HG03575 (cell line): ENCODE data around the gene MAP3K3.

ENCODE experiments used
- ATAC-seq: cut with Tn5 transposase; IDR thresholded peaks from one replicate; pipeline ENCODE4 v1.9.1; 2021; ENCODE audit not compliant: unreplicated experiment, insufficient number of reproducible peaks, low FRiP score; ENCODE audit errors: extremely low read depth

The MAP3K3 gene

GRCh38 chr17:63613663-63614062, 8.6 kb upstream of the MAP3K3 start:
- ATAC-seq, result no peak

DNA sequence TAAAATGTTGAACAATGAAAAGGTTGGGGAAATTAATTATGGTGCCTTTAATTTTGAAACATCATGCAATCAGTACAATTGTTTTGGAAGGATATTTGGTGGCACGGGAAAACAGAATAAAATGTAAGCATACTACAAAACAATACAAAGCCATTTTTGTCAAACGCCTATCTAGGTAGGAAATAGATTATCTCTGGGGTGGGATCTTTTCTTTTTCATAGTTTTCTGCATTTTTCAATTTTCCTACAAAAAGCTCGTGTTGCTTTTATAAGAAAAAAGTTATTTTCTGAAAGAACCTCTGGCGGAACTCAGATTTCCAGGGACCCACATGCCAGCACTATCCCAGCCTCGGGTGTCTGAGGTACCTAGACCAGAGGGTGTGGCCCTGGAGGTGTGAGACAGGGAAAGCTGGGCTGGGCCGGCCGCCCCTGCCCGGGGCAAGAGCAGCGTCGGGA, 961 bp upstream of the MAP3K3 start:
- no peak for ATAC-seq

GRCh38 chr17:63622574-63623390, 565 bp downstream of the MAP3K3 start:
- no peak for ATAC-seq

- no peak for ATAC-seq
Observed at GRCh38 chr17:63623786-63624530, 1.7 kb downstream of the MAP3K3 start.

- ATAC-seq, result no peak
Observed at GRCh38 chr17:63624531-63624880, 2.3 kb downstream of the MAP3K3 start.

DNA sequence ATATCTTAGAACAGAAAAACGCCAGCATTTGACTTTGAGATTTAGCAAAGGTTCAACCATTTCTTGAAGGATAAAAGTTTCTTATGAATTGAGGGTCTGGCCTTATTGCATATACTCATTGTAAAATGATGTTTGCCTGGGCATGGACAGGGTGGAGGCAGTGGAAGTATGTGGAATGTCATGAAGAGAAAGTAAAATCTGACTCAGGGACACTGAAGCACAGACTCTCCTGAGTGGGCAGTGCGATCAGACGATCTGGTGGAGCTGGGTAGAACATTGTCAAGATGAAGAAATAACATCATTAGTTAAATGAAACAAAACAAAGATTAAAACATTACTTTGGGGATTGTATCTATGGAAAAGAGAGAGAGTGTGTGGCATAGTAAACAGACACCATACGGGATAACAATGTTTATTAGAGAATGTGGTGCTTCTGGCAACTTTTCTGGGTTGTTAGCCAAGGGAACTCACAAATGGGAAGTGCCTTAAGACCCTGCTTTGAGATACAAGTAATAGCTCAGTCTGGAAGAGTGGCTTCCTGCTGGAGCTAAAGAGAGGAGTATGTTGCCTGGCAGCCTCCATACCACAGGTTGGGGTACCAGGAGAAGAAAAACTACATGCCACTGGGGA, 4.4 kb downstream of the MAP3K3 start:
- no peak for ATAC-seq

DNA sequence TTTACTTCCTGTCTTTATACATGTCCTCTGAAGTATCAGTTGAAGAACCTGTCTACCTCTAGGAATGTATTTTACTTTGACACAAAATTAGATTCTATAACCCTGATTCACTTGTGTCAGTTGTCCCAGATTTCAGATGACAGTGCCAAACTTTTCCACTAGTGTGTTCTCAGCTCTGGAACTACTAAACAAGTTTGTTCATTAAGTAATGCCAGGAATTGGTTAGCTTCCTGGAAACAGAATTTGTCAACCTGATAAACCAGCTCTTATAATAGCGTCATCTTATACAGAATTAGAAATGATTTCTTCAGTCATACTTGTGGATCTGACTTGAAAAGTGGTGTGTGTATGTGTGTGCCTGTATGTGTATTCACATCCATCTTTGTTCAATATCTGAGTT, 7.4 kb downstream of the MAP3K3 start:
- no peak for ATAC-seq

DNA sequence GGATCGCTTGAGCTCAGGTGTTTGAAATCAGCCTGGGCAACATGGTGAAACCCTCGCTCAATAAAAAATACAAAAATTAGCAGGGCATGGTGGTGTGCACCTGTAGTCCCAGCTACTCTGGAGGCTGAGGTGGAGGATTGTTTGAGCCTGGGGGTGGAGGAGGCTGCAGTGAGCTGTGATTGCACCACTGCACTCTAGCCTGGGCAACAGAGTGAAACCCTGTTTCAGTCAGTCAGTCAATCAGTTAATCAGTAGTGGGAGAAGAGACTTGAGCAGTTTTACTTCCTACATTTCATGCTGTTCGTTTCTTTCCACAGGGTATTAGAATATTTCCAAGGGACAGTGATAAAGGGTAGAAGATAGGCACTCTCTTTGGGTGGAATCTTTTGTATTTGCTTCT, 8.8 kb downstream of the MAP3K3 start:
- no peak for ATAC-seq

DNA sequence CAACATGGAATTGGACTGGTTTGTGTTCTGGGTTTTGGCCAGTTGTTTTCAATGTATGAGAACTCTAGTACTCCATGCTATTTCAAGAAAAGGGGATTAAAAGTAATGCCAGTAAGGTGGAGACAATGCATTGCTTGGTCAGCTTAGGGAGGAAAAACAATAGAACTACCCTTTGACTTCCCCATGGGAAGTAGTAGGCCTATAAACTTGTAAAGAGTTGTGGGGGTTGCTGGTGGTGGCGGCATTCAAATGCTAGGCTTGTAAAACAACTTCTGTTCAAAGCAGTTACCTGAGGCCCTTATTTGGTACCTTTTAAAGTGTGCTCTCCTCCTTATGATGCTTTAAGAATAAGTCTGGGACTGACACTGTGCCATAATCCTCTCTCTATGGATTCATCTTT, 9.4 kb downstream of the MAP3K3 start:
- no peak for ATAC-seq

- ATAC-seq, result no peak
Observed at GRCh38 chr17:63633742-63634141, 11.5 kb downstream of the MAP3K3 start.

DNA sequence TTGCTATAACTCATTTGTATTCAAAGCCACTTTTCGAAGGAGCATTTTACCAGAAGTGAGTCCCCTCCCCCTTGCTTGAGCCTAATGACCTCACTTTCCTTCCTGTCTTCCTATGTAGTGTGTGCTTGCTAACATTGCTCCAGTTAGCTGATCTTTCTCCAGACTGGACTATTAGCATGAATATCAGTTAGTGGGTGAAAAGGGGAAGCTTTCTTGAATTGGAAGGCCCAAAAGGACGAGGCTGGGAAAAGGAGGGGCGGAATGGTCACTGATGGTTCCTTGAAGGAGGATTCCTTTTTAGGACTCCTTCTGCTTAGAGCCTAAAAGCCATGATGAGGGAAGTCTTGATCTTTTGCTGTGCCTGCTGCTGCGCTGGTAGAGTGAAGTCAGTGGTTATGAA, 11.9 kb downstream of the MAP3K3 start:
- ATAC-seq, result no peak

DNA sequence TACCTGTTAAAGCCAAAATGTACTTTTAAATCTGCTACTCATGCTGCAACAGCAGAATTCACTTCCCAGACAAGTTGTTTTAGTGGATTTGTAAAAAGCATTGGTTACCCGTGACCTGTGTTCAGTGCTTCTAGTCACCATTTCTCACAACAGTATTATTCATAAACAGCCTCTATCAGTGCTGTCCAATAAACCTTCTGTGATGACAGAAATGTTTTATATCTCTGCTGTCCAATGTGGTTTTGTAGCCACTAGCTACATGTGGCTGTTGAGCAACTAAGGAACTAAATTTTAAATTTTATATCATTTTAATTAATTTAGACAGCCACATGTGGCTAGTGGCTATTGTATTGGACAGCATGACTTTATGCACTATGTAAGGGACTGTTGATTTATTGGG, 12.6 kb downstream of the MAP3K3 start:
- no peak for ATAC-seq

DNA sequence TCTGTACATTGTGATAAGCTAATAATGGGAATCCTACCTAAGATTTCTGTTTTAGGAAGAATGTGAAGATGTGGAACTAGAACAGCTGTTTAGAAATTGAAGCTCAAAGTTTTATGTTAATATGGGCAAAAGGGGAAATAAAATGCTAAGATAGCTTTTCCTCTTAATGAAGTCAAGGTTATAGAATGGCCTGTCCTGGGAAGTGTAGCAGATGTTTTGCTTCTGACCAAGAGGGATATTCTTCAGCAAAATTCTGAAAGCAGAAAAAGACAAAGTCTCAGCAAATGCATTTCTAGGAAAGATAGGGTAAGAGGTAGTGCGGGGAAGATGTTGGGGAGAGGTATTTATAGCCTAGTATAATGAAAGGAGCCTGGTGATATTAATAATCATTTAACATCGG, 13.1 kb downstream of the MAP3K3 start:
- no peak for ATAC-seq

DNA sequence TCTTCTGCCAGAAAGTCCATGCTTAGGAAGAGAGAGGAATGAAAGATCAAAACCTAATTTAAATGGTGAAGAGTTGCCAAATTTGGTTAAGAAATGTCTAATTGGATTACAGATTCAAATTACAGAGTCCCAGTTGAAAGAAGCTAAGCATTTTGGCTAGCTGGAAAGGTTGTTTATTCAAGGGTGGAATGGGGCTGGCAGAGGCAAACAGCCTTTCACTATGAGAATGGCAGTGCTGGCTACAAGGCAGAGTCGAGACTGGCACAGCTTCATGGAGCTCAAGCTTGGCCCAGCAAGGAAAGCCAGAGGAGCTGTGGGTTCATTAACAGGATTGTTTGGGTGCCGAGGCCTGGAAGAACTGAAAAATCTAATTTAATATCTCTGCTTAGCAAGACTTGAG, 13.6 kb downstream of the MAP3K3 start:
- ATAC-seq, result no peak

- ATAC-seq, result no peak
Observed at GRCh38 chr17:63639125-63639524, 16.9 kb downstream of the MAP3K3 start.

- ATAC-seq, result no peak
Observed at GRCh38 chr17:63640038-63640437, 17.8 kb downstream of the MAP3K3 start.

DNA sequence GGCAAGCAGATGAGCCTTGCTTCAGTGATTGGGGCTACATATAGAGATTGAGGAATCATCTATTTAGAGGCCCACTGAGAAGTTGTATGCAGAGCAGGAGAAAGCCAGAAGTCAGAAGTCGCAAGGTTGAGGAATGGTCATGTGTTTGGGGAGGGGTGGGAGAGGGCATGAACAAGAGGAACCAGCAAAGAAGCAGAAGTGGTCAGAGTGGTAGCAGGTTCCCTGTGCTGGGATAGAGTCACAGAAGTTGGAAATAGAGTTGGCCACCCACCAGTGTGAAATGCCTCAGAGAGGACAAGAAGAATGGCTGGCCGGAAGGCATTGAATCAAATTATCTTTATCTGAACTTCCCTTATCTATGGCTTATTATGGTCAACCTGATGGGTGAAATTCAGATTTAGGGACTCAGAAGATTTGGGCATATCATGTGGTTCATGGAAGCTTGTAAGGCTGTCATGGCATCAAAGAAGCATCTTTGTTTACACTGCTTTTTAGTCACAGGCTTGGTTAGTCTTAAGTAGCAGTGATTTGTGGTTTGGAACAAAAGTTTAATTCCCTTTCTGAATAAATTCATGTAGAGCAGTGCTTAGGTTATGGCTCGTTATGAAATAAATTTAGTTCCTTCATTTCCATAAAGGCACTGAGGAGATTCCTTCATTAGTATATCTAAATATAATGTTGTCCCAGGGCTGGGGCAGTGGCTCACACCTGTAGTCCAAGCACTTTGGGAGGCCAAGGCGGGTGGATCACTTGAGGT, 19.7 kb downstream of the MAP3K3 start:
- no peak for ATAC-seq

DNA sequence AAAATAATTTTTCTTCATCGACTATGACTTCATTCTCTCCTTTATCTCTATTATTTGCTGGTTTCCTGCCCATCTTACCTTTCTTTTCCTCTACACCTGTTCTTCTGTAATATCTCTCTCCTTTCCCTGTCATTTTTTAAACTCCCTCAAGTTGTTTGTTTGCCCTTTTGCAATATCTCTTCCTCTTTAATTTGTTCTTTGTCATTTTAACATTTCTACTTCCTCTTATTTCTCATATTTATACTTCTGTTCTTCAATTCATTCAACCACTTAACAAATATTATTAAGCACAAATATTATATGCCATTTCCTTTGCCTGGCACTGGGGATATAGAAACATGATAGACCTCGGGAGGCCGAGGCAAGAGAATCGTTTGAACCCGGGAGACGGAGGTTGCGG, 22.6 kb downstream of the MAP3K3 start:
- ATAC-seq, result no peak

DNA sequence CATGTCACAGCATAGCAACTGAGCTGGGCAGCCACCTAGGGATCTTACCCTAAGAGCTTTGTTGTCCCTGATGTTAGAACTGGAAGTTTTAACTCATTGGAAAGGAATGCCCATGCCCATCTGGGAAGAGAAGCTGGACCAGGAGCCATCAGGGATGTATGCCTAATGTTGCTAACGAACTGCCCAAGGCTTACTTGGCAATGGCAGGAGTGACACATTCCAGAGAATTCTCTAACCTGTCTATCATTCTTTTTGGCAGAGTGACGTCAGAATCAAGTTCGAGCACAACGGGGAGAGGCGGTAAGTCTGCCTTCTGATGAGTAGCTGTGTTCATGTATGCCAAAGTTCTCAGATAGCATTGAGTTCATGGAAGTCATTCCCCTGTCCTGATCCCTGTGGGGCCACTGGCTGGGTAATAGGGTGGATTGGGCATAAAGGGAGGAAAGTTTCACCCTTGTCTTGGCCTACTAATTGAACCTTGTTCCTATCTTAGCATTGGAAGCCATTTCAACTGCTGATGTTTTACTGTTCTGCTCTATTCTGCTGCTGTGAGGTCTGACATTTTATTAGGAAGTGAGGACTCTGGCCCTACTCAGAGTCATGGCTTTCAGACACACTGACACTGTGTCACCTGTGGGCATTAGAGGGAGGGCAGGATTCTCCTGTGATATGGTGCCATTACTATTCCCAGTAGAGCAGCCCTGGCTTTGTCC, 23.7 kb downstream of the MAP3K3 start:
- no peak for ATAC-seq
